Tibial nerve (tissue), 4 donors: ENCODE measurements around the gene CEP112. TPM values are rescaled to one million over a fixed set of nuclear protein-coding genes. Genes with fewer than 3 reads are reported as not detected.
A peak's percentile ranks its signal among the peaks of the same experiment; 100 is the strongest.

Experiments used
- DNase-seq, 2 donors: peaks; one replicate each; pipeline ENCODE4 v3.0.0-alpha.2; 2019; ENCODE audit warnings: low spot score in 2 of 2
- H3K27ac ChIP-seq, 4 donors: fragments of 200-600 bp; sonication (generic) in 3 of 4; one replicate each; pipeline ENCODE4 v1.5.1; 2017 to 2019; ENCODE audit warnings: mild to moderate bottlenecking in 1 of 4
- H3K27me3 ChIP-seq, 2 donors: fragments of 200-600 bp; sonication (generic) in 1 of 2; one replicate each; pipeline versions ENCODE4 v1.5.1 to v1.6.0; 2017 to 2019
- H3K36me3 ChIP-seq, 3 donors: fragments of 200-600 bp; sonication (generic); one replicate each; pipeline ENCODE4 v1.5.1; 2018 to 2019
- H3K4me1 ChIP-seq, 4 donors: fragments of 200-600 bp; sonication (generic) in 3 of 4; one replicate each; pipeline ENCODE4 v1.5.1; 2017 to 2019
- H3K4me3 ChIP-seq, 4 donors: fragments of 200-600 bp; sonication (generic) in 3 of 4; one replicate each; pipeline ENCODE4 v1.5.1; 2017 to 2019; ENCODE audit warnings: mild to moderate bottlenecking in 1 of 4, moderate library complexity in 1 of 4
- H3K9me3 ChIP-seq, 4 donors: fragments of 200-600 bp; sonication (generic) in 3 of 4; one replicate each; pipeline ENCODE4 v1.5.1; 2017 to 2019
- EP300 ChIP-seq, 2 donors: sonication (generic); formaldehyde crosslinking; IDR thresholded peaks; one replicate each; pipeline ENCODE4 v1.6.1; 2017; ENCODE audit warnings: antibody characterized with exemption in 2 of 2, mild to moderate bottlenecking in 1 of 2
- POLR2A ChIP-seq, 2 donors: fragments of 450-650 bp; IDR thresholded peaks; one replicate each; pipeline ENCODE4 v1.6.1; 2017; ENCODE audit warnings: antibody characterized with exemption in 2 of 2, mild to moderate bottlenecking in 2 of 2, moderate library complexity in 2 of 2
- WGBS, 2 donors: methylation state at CpG; one replicate each; pipeline ENCODE4 v1.1.5; 2018; 5-methylcytosine and 5-hydroxymethylcytosine counted together
- total RNA-seq, 4 donors: library from RNA; depleted of rRNA; stranded (reverse); fragments of >200 nt; gene quantifications; one replicate each; pipeline ENCODE4 v1.1.0, GENCODE V29; 2016
- TF ChIP-seq, protein P1 (sequence below), 5 experiments: fragments of 200-600 bp in 3 of 5; fragments of 450-650 bp in 2 of 5; sonication (generic) in 3 of 5; IDR thresholded peaks; one replicate each; pipeline ENCODE4 v1.5.1; 2016 to 2019; ENCODE audit warnings: antibody characterized with exemption in 5 of 5, mild to moderate bottlenecking in 3 of 5, moderate library complexity in 2 of 5

The CEP112 gene
- total RNA-seq, 4 donors from 2014 or later, result 26.0 to 46.8 (median 34.2) TPM

DNA sequence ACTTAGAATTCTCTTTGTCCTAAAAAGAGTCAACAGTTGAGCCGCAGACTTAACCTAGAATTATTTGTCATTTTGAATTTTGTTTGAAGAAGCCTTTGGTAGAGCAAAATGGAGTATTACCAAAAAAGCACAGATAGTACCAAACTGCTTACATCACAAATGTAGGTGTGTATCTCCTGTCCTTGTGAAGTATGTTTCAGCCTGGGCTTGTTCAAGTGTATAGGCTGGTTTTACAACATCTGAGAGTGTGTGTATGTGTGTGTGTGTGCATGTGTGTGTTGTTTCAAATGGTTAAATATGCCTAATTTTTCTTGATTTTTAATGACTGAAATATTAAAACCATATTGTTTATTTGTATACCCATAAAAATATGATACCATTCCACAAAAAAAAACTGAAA, 441.8 kb downstream of the CEP112 start:
- H3K4me3 ChIP-seq, result no peak overlapping the region
- WGBS, 2 donors, result 73 to 88% methylated on average over 1 of the region's 1 CpG
- H3K4me1 ChIP-seq, result peaks cover 0 to 38% (median 12%) of the 10 kb centered on the region in 4 donors
- H3K36me3 ChIP-seq, result no peaks in the 10 kb centered on the region
- no peak for DNase-seq
- H3K27me3 ChIP-seq, result no peaks in the 10 kb centered on the region
- H3K9me3 ChIP-seq, result no peaks in the 10 kb centered on the region
- TF ChIP-seq EP300 (IDR thresholded peaks at IDR 0.05) (no peak), POLR2A (IDR thresholded peaks at IDR 0.05) (no peak)
- TF ChIP-seq, protein P1, sequence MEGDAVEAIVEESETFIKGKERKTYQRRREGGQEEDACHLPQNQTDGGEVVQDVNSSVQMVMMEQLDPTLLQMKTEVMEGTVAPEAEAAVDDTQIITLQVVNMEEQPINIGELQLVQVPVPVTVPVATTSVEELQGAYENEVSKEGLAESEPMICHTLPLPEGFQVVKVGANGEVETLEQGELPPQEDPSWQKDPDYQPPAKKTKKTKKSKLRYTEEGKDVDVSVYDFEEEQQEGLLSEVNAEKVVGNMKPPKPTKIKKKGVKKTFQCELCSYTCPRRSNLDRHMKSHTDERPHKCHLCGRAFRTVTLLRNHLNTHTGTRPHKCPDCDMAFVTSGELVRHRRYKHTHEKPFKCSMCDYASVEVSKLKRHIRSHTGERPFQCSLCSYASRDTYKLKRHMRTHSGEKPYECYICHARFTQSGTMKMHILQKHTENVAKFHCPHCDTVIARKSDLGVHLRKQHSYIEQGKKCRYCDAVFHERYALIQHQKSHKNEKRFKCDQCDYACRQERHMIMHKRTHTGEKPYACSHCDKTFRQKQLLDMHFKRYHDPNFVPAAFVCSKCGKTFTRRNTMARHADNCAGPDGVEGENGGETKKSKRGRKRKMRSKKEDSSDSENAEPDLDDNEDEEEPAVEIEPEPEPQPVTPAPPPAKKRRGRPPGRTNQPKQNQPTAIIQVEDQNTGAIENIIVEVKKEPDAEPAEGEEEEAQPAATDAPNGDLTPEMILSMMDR (IDR thresholded peaks at IDR 0.05), result no peak
- H3K27ac ChIP-seq, result peak overlapping the region in 1 of 4 donors; percentile 18

DNA sequence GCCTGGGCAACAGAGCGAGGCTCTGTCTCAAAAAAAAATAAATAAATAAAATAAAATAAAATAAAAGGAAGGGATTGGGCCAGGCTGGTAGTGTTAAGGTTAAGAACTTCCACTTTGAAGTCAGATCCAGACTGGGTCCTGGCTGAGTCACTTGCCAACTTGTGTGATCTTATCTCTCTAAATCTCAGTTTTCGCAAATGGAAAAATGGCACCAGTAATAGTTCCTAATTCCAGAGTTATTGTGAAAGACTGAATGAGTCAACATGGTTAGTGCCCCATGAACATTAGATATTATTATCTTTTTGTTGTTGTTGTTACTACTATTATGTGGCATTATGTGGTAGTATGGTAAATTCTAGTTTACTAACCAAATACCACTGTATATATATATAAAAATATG, 442.5 kb downstream of the CEP112 start:
- WGBS, 2 donors, result 93 to 94% methylated on average over 2 of the region's 2 CpGs
- H3K36me3 ChIP-seq, result no peaks in the 10 kb centered on the region
- no peak overlapping the region for H3K27ac ChIP-seq
- DNase-seq, result no peak
- TF ChIP-seq, protein P1 (IDR thresholded peaks at IDR 0.05), result no peak
- TF ChIP-seq EP300 (IDR thresholded peaks at IDR 0.05) (no peak), POLR2A (IDR thresholded peaks at IDR 0.05) (no peak)
- no peaks in the 10 kb centered on the region for H3K27me3 ChIP-seq
- no peaks in the 10 kb centered on the region for H3K9me3 ChIP-seq
- no peak overlapping the region for H3K4me3 ChIP-seq
- peaks cover 0 to 45% (median 12%) of the 10 kb centered on the region in 4 donors for H3K4me1 ChIP-seq

DNA sequence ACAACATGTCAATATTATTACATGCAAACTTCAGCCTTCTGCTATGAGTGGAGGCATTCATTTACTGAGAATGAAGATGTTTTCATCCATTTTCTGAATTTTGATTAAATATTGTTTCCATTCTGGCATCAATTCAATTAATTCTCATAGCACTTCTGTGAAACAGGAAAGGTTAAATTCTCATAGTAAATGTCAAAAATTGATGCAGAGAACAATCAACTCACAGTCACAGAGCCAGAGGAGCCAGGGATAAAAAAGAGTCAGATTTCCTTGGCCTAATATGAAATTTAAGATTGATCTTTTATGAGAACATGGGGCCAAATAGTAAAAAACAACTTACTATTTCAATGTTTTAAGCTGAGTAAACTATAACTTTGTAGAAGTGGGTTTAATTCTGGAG, 446.7 kb downstream of the CEP112 start:
- no peak for DNase-seq
- peaks cover 0 to 39% (median 2%) of the 10 kb centered on the region in 4 donors for H3K4me1 ChIP-seq
- TF ChIP-seq EP300 (IDR thresholded peaks at IDR 0.05) (no peak), POLR2A (IDR thresholded peaks at IDR 0.05) (no peak)
- TF ChIP-seq, protein P1 (IDR thresholded peaks at IDR 0.05), result no peak

DNA sequence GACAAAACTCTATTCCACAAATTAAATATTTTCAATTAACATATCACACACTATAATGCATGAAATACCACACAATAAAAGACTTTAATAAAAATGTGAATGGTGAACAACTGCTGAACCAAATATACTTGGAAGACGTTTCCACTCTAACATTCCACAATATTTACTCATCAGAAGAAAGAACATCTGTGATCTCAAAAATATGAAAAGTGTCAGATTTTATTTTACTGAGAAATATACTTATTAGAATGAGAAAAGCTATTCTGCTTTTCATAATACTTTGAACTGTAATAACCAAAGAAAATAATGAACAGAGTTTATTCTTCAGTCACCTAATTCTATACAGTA, 448.7 kb downstream of the CEP112 start:
- no peak overlapping the region for H3K4me3 ChIP-seq
- H3K27ac ChIP-seq, result peak overlapping the region in 2 of 4 donors; percentile 39 to 54
- 13 to 14% methylated on average over 1 of the region's 1 CpG for WGBS, 2 donors
- TF ChIP-seq POLR2A (IDR thresholded peaks at IDR 0.05) (no peak), EP300 (IDR thresholded peaks at IDR 0.05) (no peak)
- TF ChIP-seq, protein P1 (IDR thresholded peaks at IDR 0.05), result no peak
- peaks cover 0 to 37% (median 2%) of the 10 kb centered on the region in 4 donors for H3K4me1 ChIP-seq
- peaks cover 0 to 18% (median 0%) of the 10 kb centered on the region in 3 donors for H3K36me3 ChIP-seq
- peaks cover 0 to 9% (median 0%) of the 10 kb centered on the region in 4 donors for H3K9me3 ChIP-seq
- DNase-seq, result no peak
- H3K27me3 ChIP-seq, result no peaks in the 10 kb centered on the region

More for the DNA sequence above, 446.7 kb downstream of the CEP112 start:
- Histone ChIP-seq H3K4me3 (no peak overlapping the region), H3K27me3 (no peaks in the 10 kb centered on the region), H3K27ac (peak overlapping the region in 1 of 4 donors; percentile 27), H3K9me3 (no peaks in the 10 kb centered on the region), H3K36me3 (peaks cover 0 to 3% (median 0%) of the 10 kb centered on the region in 3 donors)

DNA sequence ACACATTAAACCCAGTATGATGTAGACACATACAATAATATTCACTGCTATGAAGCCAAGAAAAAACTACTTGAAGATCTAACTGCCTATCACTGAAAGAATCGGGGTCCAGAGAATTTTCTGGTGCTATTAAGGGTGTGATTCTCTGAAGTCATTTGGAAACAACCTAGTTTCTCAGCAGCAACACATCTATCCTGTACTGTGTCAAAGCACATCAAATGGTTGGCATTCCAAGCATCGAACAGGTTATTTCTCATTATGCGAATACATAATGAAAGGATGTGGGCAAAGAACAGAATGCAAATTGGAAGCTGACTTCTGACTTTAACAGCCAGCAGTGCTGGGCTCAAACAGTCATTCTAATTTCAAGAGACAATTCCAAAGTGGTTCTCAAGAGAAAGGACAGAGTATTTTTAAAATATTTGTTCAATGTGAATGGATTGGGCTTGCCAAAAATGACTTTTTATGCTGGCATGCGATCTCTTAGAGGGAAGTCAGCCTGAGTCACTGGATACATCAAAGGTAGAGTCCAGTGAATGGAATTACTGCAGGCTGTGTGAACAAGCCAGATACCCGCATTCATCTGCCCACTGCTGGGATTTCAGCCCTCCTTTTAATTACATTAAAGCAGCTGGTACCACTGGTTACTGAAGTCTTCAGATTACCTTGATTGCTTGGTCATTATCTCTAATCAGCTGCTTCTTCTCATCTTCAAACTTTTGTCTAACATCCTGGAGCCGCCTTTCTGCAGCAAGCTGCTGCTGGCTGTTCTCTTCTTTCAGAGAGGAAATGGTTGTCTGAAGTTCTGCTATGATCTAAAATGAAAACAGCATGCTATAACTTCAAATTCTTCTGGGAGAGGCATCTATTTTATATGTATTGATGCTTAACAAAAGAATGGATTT, 449.3 kb downstream of the CEP112 start:
- Histone ChIP-seq H3K36me3 (peaks cover 0 to 18% (median 0%) of the 10 kb centered on the region in 3 donors), H3K4me1 (peaks cover 0 to 37% (median 2%) of the 10 kb centered on the region in 4 donors), H3K27ac (peak overlapping the region in 2 of 4 donors; percentile 39 to 54), H3K9me3 (peaks cover 0 to 9% (median 0%) of the 10 kb centered on the region in 4 donors), H3K4me3 (no peak overlapping the region), H3K27me3 (no peaks in the 10 kb centered on the region)
- whole genome bisulfite sequencing, 2 donors, result 45 to 46% methylated on average over 6 of the region's 6 CpGs
- no peak for TF ChIP-seq EP300 (IDR thresholded peaks at IDR 0.05)
- TF ChIP-seq, protein P1 (IDR thresholded peaks at IDR 0.05), result no peak
- TF ChIP-seq POLR2A (IDR thresholded peaks at IDR 0.05), result no peak
- no peak for DNase-seq
